HCT116 (cell line): Measurements from ENCODE around the gene GLT8D2. TPM values are rescaled to one million over a fixed set of nuclear protein-coding genes. Genes with fewer than 3 reads are reported as not detected.

ENCODE experiments used
- ATAC-seq: fragments of 200-7000 bp; cut with Tn5 transposase; 2 replicates; pipeline ENCODE4 v1.9.1; 2020; ENCODE audit warnings: mild to moderate bottlenecking, moderate library complexity
- BruUV-seq: library from RNA; stranded (reverse); fragments of 400-500 nt; replicated peaks from 2 replicates; lab custom pipeline; 2021; lab: Mats Ljungman, UMichigan
- CTCF ChIA-PET: fragments of 300-600 bp; sonication (Branson Sonifier 250); formaldehyde crosslinking; loops from one replicate; lab custom pipeline; 2021; ENCODE audit warnings: antibody characterized with exemption; lab: Charles Lee
- POLR2A ChIA-PET: fragments of 300-600, 350-600 bp; sonication (Branson Sonifier 250); formaldehyde crosslinking; loops from one replicate; lab custom pipeline; 2021; ENCODE audit warnings: antibody characterized with exemption; lab: Charles Lee
- RAD21 ChIA-PET, 2 experiments: fragments of 300-600 bp; sonication (Branson Sonifier 250); formaldehyde crosslinking; loops; one replicate each; lab custom pipeline; 2023; ENCODE audit warnings: low total read pairs in 2 of 2; ENCODE audit not compliant: uncharacterized antibody in 2 of 2, unreplicated experiment in 2 of 2, low non-redundant PET in 1 of 2; lab: Charles Lee
- DNase-seq: peaks from one replicate; pipeline ENCODE4 v3.0.0-alpha.2; 2010; ENCODE audit warnings: low read depth, low spot score
- H2AFZ ChIP-seq: fragments of 200-600 bp; shearing (Covaris generic), sonication (generic); 2 replicates; pipeline ENCODE4 v1.6.1; 2017; ENCODE audit warnings: low read depth, mixed run types, mixed read lengths, antibody characterized with exemption, low read length; ENCODE audit not compliant: poor library complexity, severe bottlenecking
- H3K27ac ChIP-seq: 2 replicates; pipeline ENCODE4 v1.5.1; 2012; ENCODE audit warnings: low read depth, low read length
- H3K27me3 ChIP-seq: fragments of 200-600 bp; sonication (generic); 2 replicates; pipeline ENCODE4 v1.6.1; 2016; ENCODE audit warnings: mixed run types, low read length, mixed read lengths; ENCODE audit not compliant: insufficient read depth
- H3K36me3 ChIP-seq, 2 experiments: fragments of 200-500 bp in 1 of 2; fragments of 200-600 bp in 1 of 2; sonication (Bioruptor generic) in 1 of 2; sonication (generic) in 1 of 2; 2 replicates each; pipeline versions ENCODE4 v1.5.1 to v1.6.1; 2014 to 2016; ENCODE audit warnings: low read length in 2 of 2, inconsistent platforms in 1 of 2, mixed read lengths in 1 of 2, mixed run types in 1 of 2; ENCODE audit not compliant: insufficient read depth in 2 of 2, control insufficient read depth in 1 of 2
- H3K4me1 ChIP-seq, 2 experiments: fragments of 200-600 bp in 1 of 2; sonication (generic) in 1 of 2; 2 replicates each; pipeline versions ENCODE4 v1.5.1 to v1.6.1; 2012 to 2017; ENCODE audit warnings: low read length in 2 of 2, inconsistent platforms in 1 of 2, mild to moderate bottlenecking in 1 of 2, mixed read lengths in 1 of 2, mixed run types in 1 of 2, moderate library complexity in 1 of 2; ENCODE audit not compliant: insufficient read depth in 2 of 2, control insufficient read depth in 1 of 2
- H3K4me2 ChIP-seq: fragments of 200-600 bp; sonication (generic); 2 replicates; pipeline ENCODE4 v1.6.1; 2017; ENCODE audit warnings: mixed run types, low read length, mixed read lengths
- H3K4me3 ChIP-seq, 2 experiments: fragments of 200-600 bp in 1 of 2; sonication (generic) in 1 of 2; replicated peaks in 1 of 2; 2 replicates each; pipeline ENCODE4 v1.5.1; 2011 to 2016; ENCODE audit warnings: low read length in 2 of 2, control low read depth in 1 of 2, low read depth in 1 of 2, mild to moderate bottlenecking in 1 of 2, mixed read lengths in 1 of 2, mixed run types in 1 of 2
- H3K79me2 ChIP-seq: fragments of 200-600 bp; sonication (generic); 2 replicates; pipeline ENCODE4 v1.6.1; 2017; ENCODE audit warnings: mild to moderate bottlenecking, mixed run types, low read length, moderate library complexity, mixed read lengths; ENCODE audit not compliant: insufficient read depth
- H3K9ac ChIP-seq: fragments of 200-600 bp; sonication (generic); 2 replicates; pipeline ENCODE4 v1.6.1; 2016; ENCODE audit warnings: low read length, mixed read lengths
- H3K9me2 ChIP-seq: fragments of 200-600 bp; sonication (generic), shearing (Covaris generic); 2 replicates; pipeline ENCODE4 v1.6.1; 2017; ENCODE audit warnings: mixed run types, mild to moderate bottlenecking, moderate library complexity; ENCODE audit not compliant: insufficient read depth
- H3K9me3 ChIP-seq, 2 experiments: fragments of 200-500 bp in 1 of 2; fragments of 200-600 bp in 1 of 2; sonication (Bioruptor generic) in 1 of 2; sonication (generic) in 1 of 2; 2 replicates each; pipeline ENCODE4 v1.6.1; 2014 to 2017; ENCODE audit warnings: low read length in 2 of 2, mixed read lengths in 2 of 2, inconsistent platforms in 1 of 2, low read depth in 1 of 2, mild to moderate bottlenecking in 1 of 2, mixed run types in 1 of 2, moderate library complexity in 1 of 2; ENCODE audit not compliant: control insufficient read depth in 1 of 2, insufficient read depth in 1 of 2
- H4K20me1 ChIP-seq: fragments of 200-600 bp; sonication (generic), shearing (Covaris generic); 2 replicates; pipeline ENCODE4 v1.6.1; 2017; ENCODE audit warnings: mixed run types, mild to moderate bottlenecking, moderate library complexity; ENCODE audit not compliant: insufficient read depth
- CBX3 ChIP-seq: IDR thresholded peaks from 2 replicates; pipeline ENCODE4 v1.6.1; 2012; ENCODE audit warnings: low read depth
- CEBPB ChIP-seq: IDR thresholded peaks from 2 replicates; pipeline ENCODE4 v1.6.1; 2012; ENCODE audit warnings: low read depth
- ELF1 ChIP-seq: IDR thresholded peaks from 2 replicates; pipeline ENCODE4 v1.6.1; 2012; ENCODE audit warnings: low read depth, borderline replicate concordance
- EZH2 ChIP-seq: fragments of 200-600 bp; sonication (generic); IDR thresholded peaks from 2 replicates; pipeline ENCODE4 v1.6.1; 2017; ENCODE audit warnings: antibody characterized with exemption, mixed run types
- EZH2phosphoT487 ChIP-seq: fragments of 200-600 bp; IDR thresholded peaks from 2 replicates; pipeline ENCODE4 v1.6.1; 2018; ENCODE audit warnings: antibody characterized with exemption, borderline replicate concordance
- FOSL1 ChIP-seq: IDR thresholded peaks from 2 replicates; pipeline ENCODE4 v1.6.1; 2012; ENCODE audit warnings: low read depth
- JUND ChIP-seq: IDR thresholded peaks from 2 replicates; pipeline ENCODE4 v1.6.1; 2012
- MAX ChIP-seq: IDR thresholded peaks from 2 replicates; pipeline ENCODE4 v1.6.1; 2012
- POLR2A ChIP-seq: IDR thresholded peaks from 2 replicates; pipeline ENCODE4 v1.7.0; 2011; ENCODE audit warnings: borderline replicate concordance; ENCODE audit not compliant: insufficient read depth, insufficient read length; ENCODE audit errors: extremely low read depth
- POLR2AphosphoS5 ChIP-seq: IDR thresholded peaks from 2 replicates; pipeline ENCODE4 v1.6.1; 2011; ENCODE audit warnings: mild to moderate bottlenecking, low read depth, low read length, moderate library complexity
- RAD21 ChIP-seq: IDR thresholded peaks from 2 replicates; pipeline ENCODE4 v1.6.1; 2012; ENCODE audit warnings: low read depth, mild to moderate bottlenecking
- REST ChIP-seq: IDR thresholded peaks from 2 replicates; pipeline ENCODE4 v1.6.1; 2012; ENCODE audit warnings: low read depth
- SIN3A ChIP-seq: IDR thresholded peaks from 2 replicates; pipeline ENCODE4 v1.6.1; 2012; ENCODE audit warnings: low read depth
- ZBTB33 ChIP-seq: IDR thresholded peaks from 2 replicates; pipeline ENCODE4 v1.6.1; 2011; ENCODE audit warnings: mild to moderate bottlenecking, low read length, moderate library complexity; ENCODE audit not compliant: insufficient replicate concordance; ENCODE audit errors: extremely low read depth
- ZFX ChIP-seq: fragments of 450-650 bp; IDR thresholded peaks from 2 replicates; pipeline ENCODE4 v1.6.1; 2017
- ZNF274 ChIP-seq: fragments of 200-500 bp; sonication (Bioruptor generic); IDR thresholded peaks from 2 replicates; pipeline ENCODE4 v1.6.1; 2014; ENCODE audit warnings: mild to moderate bottlenecking, low read depth, low read length, inconsistent platforms
- intact Hi-C: fragments of 100-400 bp; cut with micrococcal nuclease; formaldehyde crosslinking; loops from 2 replicates; pipeline ENCODE4 v1.10.0; 2022
- total RNA-seq: library from RNA; stranded (reverse); gene quantifications from one replicate; pipeline ENCODE4 v1.2.1, GENCODE V29; 2021; ENCODE audit not compliant: unreplicated experiment
- TF ChIP-seq, protein P1 (sequence below): IDR thresholded peaks from 2 replicates; pipeline ENCODE4 v1.6.1; 2012

GLT8D2 gene
- total RNA-seq, 1 experiment from 2014 or later: 4.8 TPM

GRCh38 chr12:103960616-103961227 lies 89.3 kb downstream of the GLT8D2 start:
- Histone ChIP-seq H3K79me2 (peaks cover 30% of the 10 kb centered on the region), H3K4me1 (peaks cover 15 to 28% of the 10 kb centered on the region in 2 experiments; a peak in 3 of 4 replicates)
- intact Hi-C loops: no loop called here
- CTCF ChIA-PET: no interaction called here
- no TSS peak for BruUV-seq
- no peak for ATAC-seq
- no peak for TF ChIP-seq CBX3
- TF ChIP-seq SIN3A: no peak
- no peak for TF ChIP-seq ZFX
- TF ChIP-seq EZH2: no peak
- no peak for TF ChIP-seq JUND
- TF ChIP-seq MAX: no peak
- TF ChIP-seq ZNF274: no peak
- TF ChIP-seq RAD21: no peak
- TF ChIP-seq REST: no peak
- TF ChIP-seq ELF1: no peak
- TF ChIP-seq, protein P1, sequence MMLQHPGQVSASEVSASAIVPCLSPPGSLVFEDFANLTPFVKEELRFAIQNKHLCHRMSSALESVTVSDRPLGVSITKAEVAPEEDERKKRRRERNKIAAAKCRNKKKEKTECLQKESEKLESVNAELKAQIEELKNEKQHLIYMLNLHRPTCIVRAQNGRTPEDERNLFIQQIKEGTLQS: no peak
- TF ChIP-seq ZBTB33: no peak
- TF ChIP-seq CEBPB: no peak
- TF ChIP-seq POLR2AphosphoS5: no peak
- no peak for TF ChIP-seq EZH2phosphoT487
- TF ChIP-seq POLR2A: no peak
- no peak for TF ChIP-seq FOSL1
- TF ChIP-seq, all 23 proteins: peak for 0
- Histone ChIP-seq H3K9me2 (no peaks in the 10 kb centered on the region), H3K36me3 (no peaks in the 10 kb centered on the region), H3K4me3 (no peak overlapping the region), H2AFZ (no peak overlapping the region), H3K9ac (no peak overlapping the region), H3K4me2 (no peak overlapping the region), H3K27me3 (no peaks in the 10 kb centered on the region), H3K27ac (no peak overlapping the region), H4K20me1 (no peaks in the 10 kb centered on the region), H3K9me3 (no peaks in the 10 kb centered on the region)
- no peak for DNase-seq
- ChIA-PET POLR2A (no interaction called here), RAD21 (no interaction called here)
